MM.1S (cell line): Measurements from ENCODE around the gene LDLRAD3.

Source experiments
- DNase-seq: peaks from one replicate; pipeline ENCODE4 v3.0.0-alpha.2; 2015
- H2AFZ ChIP-seq: fragments of 300-600 bp; sonication (generic); 2 replicates; pipeline ENCODE4 v1.6.0; 2016; ENCODE audit warnings: antibody characterized with exemption, low read length
- H3F3A ChIP-seq: fragments of 300-600 bp; sonication (generic); 2 replicates; pipeline ENCODE4 v1.6.1; 2016; ENCODE audit warnings: mild to moderate bottlenecking, antibody characterized with exemption, low read length, moderate library complexity, mixed read lengths; ENCODE audit not compliant: insufficient read depth
- H3K27ac ChIP-seq: fragments of 300-600 bp; sonication (generic); 2 replicates; pipeline ENCODE4 v1.5.1; 2016; ENCODE audit warnings: mild to moderate bottlenecking, low read length
- H3K27me3 ChIP-seq: fragments of 300-600 bp; sonication (generic); replicated peaks from 2 replicates; pipeline ENCODE4 v1.6.0; 2016; ENCODE audit warnings: low read length; ENCODE audit not compliant: insufficient read depth
- H3K36me3 ChIP-seq: fragments of 300-600 bp; sonication (generic); replicated peaks from 2 replicates; pipeline ENCODE4 v1.6.1; 2016; ENCODE audit warnings: mild to moderate bottlenecking, low read length, mixed read lengths; ENCODE audit not compliant: insufficient read depth
- H3K4me1 ChIP-seq: fragments of 300-600 bp; sonication (generic); 2 replicates; pipeline ENCODE4 v1.6.1; 2016; ENCODE audit warnings: low read length, mixed read lengths
- H3K4me2 ChIP-seq: fragments of 300-600 bp; sonication (generic); 2 replicates; pipeline ENCODE4 v1.6.0; 2016; ENCODE audit warnings: low read depth, low read length
- H3K4me3 ChIP-seq: fragments of 300-600 bp; sonication (generic); 2 replicates; pipeline ENCODE4 v1.5.1; 2016; ENCODE audit warnings: low read length, mixed read lengths
- H3K79me2 ChIP-seq: fragments of 300-600 bp; sonication (generic); 2 replicates; pipeline ENCODE4 v1.6.1; 2016; ENCODE audit warnings: mixed run types, low read length, mixed read lengths
- H3K9ac ChIP-seq: fragments of 300-600 bp; sonication (generic); 2 replicates; pipeline ENCODE4 v1.6.1; 2016; ENCODE audit warnings: low read length, mixed read lengths
- H3K9me2 ChIP-seq: fragments of 300-600 bp; sonication (generic); replicated peaks from 2 replicates; pipeline ENCODE4 v1.6.1; 2016; ENCODE audit warnings: mild to moderate bottlenecking, low read length, mixed read lengths; ENCODE audit not compliant: insufficient read depth
- H3K9me3 ChIP-seq: fragments of 300-600 bp; sonication (generic); replicated peaks from 2 replicates; pipeline ENCODE4 v1.6.1; 2016; ENCODE audit warnings: mild to moderate bottlenecking, low read length, mixed read lengths; ENCODE audit not compliant: insufficient read depth
- H4K20me1 ChIP-seq: fragments of 300-600 bp; sonication (generic); 2 replicates; pipeline ENCODE4 v1.6.1; 2016; ENCODE audit warnings: mild to moderate bottlenecking, low read length, moderate library complexity, mixed read lengths; ENCODE audit not compliant: insufficient read depth
- EZH2 ChIP-seq: fragments of 300-600 bp; sonication (generic); optimal IDR thresholded peaks from 2 replicates; pipeline ENCODE3; 2017; ENCODE audit warnings: low read depth, mild to moderate bottlenecking, antibody characterized with exemption, low read length, mixed read lengths
- EZH2phosphoT487 ChIP-seq: fragments of 300-600 bp; sonication (generic); IDR thresholded peaks from 2 replicates; pipeline ENCODE4 v1.6.1; 2018; ENCODE audit warnings: antibody characterized with exemption, low read length
- TF ChIP-seq, protein P1 (sequence below): fragments of 300-600 bp; sonication (generic); IDR thresholded peaks from 2 replicates; pipeline ENCODE4 v1.5.1; 2016; ENCODE audit warnings: antibody characterized with exemption, low read length, mixed read lengths

Gene LDLRAD3

GRCh38 chr11:36053281-36053680 is 109.4 kb downstream of the LDLRAD3 start:
- H3K9ac ChIP-seq = no peak overlapping the region
- H3K27me3 ChIP-seq = no peaks in the 10 kb centered on the region
- no peak overlapping the region for H3K4me2 ChIP-seq
- no peak overlapping the region for H3K4me3 ChIP-seq
- H3K4me1 ChIP-seq = no peaks in the 10 kb centered on the region
- no peaks in the 10 kb centered on the region for H3K9me3 ChIP-seq
- H3K9me2 ChIP-seq = no peaks in the 10 kb centered on the region
- DNase-seq = no peak
- no peak overlapping the region for H2AFZ ChIP-seq
- no peak for TF ChIP-seq EZH2
- TF ChIP-seq EZH2phosphoT487 = no peak
- TF ChIP-seq, protein P1, sequence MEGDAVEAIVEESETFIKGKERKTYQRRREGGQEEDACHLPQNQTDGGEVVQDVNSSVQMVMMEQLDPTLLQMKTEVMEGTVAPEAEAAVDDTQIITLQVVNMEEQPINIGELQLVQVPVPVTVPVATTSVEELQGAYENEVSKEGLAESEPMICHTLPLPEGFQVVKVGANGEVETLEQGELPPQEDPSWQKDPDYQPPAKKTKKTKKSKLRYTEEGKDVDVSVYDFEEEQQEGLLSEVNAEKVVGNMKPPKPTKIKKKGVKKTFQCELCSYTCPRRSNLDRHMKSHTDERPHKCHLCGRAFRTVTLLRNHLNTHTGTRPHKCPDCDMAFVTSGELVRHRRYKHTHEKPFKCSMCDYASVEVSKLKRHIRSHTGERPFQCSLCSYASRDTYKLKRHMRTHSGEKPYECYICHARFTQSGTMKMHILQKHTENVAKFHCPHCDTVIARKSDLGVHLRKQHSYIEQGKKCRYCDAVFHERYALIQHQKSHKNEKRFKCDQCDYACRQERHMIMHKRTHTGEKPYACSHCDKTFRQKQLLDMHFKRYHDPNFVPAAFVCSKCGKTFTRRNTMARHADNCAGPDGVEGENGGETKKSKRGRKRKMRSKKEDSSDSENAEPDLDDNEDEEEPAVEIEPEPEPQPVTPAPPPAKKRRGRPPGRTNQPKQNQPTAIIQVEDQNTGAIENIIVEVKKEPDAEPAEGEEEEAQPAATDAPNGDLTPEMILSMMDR = no peak
- H3K79me2 ChIP-seq = no peaks in the 10 kb centered on the region
- H4K20me1 ChIP-seq = no peaks in the 10 kb centered on the region
- H3K36me3 ChIP-seq = no peaks in the 10 kb centered on the region
- no peaks in the 10 kb centered on the region for H3F3A ChIP-seq
- no peak overlapping the region for H3K27ac ChIP-seq

DNA sequence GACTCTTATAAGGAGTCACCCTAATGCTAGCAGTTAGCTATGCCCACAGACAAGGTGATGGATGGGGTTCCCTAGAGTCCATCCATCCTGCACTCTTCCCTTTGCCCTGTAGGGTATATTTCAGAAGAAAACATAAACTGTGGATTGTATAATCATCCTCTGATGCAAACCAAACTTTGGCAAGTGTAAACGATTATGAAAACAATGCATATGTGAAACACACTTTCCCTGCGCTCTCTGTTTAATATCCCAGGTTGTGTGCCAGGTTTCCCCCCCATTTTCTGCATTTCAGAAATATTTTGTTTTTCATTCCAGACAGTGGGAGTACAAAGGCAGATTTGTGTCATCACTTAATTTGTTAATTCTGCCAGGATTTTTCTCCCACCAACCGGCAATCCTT is 110.0 kb downstream of the LDLRAD3 start:
- H3K79me2 ChIP-seq = no peaks in the 10 kb centered on the region
- no peak overlapping the region for H3K9ac ChIP-seq
- no peaks in the 10 kb centered on the region for H3K9me2 ChIP-seq
- H3K36me3 ChIP-seq = no peaks in the 10 kb centered on the region
- no peaks in the 10 kb centered on the region for H3K4me1 ChIP-seq
- no peak for DNase-seq
- H3K27ac ChIP-seq = no peak overlapping the region
- H3F3A ChIP-seq = no peaks in the 10 kb centered on the region
- no peak overlapping the region for H2AFZ ChIP-seq
- H4K20me1 ChIP-seq = no peaks in the 10 kb centered on the region
- H3K27me3 ChIP-seq = no peaks in the 10 kb centered on the region
- no peak overlapping the region for H3K4me3 ChIP-seq
- H3K4me2 ChIP-seq = no peak overlapping the region
- H3K9me3 ChIP-seq = no peaks in the 10 kb centered on the region
- TF ChIP-seq, protein P1 = no peak

- no peak overlapping the region for H3K9ac ChIP-seq
- H3K36me3 ChIP-seq = no peaks in the 10 kb centered on the region
- H4K20me1 ChIP-seq = no peaks in the 10 kb centered on the region
- no peaks in the 10 kb centered on the region for H3K4me1 ChIP-seq
- H3K27ac ChIP-seq = no peak overlapping the region
- H3K27me3 ChIP-seq = no peaks in the 10 kb centered on the region
- H3K9me2 ChIP-seq = no peaks in the 10 kb centered on the region
- no peak for DNase-seq
- no peak overlapping the region for H3K4me2 ChIP-seq
- H3K9me3 ChIP-seq = no peaks in the 10 kb centered on the region
- TF ChIP-seq, protein P1 = no peak
- TF ChIP-seq EZH2 = no peak
- TF ChIP-seq EZH2phosphoT487 = no peak
- no peak overlapping the region for H2AFZ ChIP-seq
- H3K79me2 ChIP-seq = no peaks in the 10 kb centered on the region
- H3K4me3 ChIP-seq = no peak overlapping the region
- no peaks in the 10 kb centered on the region for H3F3A ChIP-seq
These were observed 110.8 kb downstream of the LDLRAD3 start for GRCh38 chr11:36054628-36055027.
